Jurkat, Clone E6-1 (cell line): ENCODE measurements around the gene OXCT1. TPM values are rescaled to one million over a fixed set of nuclear protein-coding genes. Genes with fewer than 3 reads are reported as not detected.
A peak's percentile ranks its signal among the peaks of the same experiment; 100 is the strongest.

ENCODE experiments used
- DNase-seq: peaks from one replicate; pipeline ENCODE4 v3.0.0-alpha.2; 2011; ENCODE audit warnings: low read depth, low spot score
- H3K4me3 ChIP-seq: 2 replicates; pipeline ENCODE4 v1.5.1; 2011; ENCODE audit warnings: mild to moderate bottlenecking, low read length, control low read depth, moderate library complexity
- polyA plus RNA-seq: library from polyadenylated mRNA; unstranded; fragments of >200 nt; gene quantifications from one replicate; pipeline ENCODE4 v1.2.1, GENCODE V29; 2012; ENCODE audit warnings: missing spikeins; ENCODE audit not compliant: insufficient read length, insufficient read depth

Gene OXCT1
- 80.2 TPM for polyA plus RNA-seq

DNA sequence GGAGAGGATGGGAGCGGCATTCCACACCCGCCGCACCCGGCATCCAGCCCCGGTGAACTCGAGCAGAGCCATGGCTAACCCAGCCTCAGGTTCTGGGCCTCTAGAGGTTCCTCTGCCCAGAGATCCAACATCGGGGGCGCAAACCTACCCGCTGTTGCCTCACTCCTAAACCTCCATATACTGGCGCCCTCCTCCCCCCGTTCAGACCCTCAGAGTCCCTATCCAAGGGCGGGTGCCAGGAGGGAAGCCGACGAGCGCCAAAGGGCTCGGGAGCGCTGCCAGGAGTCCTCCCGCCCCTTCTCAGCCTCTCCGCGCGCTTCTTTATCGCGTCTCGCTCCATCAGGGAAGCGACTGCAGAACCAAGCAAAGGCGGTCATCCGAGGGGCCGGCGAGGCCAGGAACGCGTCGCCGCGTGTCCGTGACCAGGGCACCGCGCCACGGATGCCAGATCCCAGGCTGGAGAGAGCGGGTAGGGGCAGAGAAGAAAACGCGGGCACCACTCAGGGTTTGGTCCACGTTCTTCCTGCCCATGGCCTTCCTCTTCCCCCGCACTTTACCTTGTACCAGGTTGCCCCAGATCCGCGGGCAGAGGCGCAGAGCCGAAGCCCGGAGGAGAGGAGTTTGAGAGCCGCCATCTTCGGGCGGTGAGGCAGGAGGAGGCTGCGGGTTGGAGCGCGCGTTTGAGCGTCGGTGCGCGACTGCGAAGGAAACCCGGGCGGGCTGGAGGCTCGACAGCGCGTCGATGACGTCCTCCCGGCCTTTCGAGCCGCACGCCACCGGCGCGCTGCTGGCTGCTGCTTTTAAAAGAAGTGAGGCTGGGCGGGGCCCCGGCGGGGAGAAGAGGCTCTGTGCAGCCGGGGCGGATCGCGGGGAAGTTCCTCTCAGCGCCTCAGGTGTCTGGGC is at the start of gene OXCT1:
OXCT1 (minus strand) TSS at position 702 of the 903 bp plus-strand sequence; CDS start at position 635, 67 bp downstream.
- peak; percentile 86 for DNase-seq
- H3K4me3 ChIP-seq, result peak within 1 kb of the TSS; percentile 88

DNA sequence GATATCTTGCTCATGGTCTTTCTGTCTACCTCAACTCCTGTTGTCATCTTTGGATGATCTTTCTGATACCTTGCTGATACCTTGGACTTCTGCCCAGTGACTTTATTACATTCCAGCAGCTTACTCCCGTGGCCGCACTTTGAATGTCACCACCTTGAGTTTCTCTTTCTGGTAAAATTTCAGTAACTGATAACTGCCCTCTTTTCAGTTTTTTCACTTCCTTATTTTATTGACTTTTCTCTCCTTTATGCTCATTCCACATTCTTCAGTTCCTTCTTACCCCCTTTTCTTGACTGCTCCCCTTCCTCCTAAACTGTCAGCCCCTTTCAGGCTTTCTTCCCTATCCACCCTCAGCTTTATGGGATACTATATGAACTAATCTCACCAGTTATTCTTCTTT is 47.9 kb upstream of the OXCT1 start:
- DNase-seq, result no peak
- H3K4me3 ChIP-seq, result no peak overlapping the region

DNA sequence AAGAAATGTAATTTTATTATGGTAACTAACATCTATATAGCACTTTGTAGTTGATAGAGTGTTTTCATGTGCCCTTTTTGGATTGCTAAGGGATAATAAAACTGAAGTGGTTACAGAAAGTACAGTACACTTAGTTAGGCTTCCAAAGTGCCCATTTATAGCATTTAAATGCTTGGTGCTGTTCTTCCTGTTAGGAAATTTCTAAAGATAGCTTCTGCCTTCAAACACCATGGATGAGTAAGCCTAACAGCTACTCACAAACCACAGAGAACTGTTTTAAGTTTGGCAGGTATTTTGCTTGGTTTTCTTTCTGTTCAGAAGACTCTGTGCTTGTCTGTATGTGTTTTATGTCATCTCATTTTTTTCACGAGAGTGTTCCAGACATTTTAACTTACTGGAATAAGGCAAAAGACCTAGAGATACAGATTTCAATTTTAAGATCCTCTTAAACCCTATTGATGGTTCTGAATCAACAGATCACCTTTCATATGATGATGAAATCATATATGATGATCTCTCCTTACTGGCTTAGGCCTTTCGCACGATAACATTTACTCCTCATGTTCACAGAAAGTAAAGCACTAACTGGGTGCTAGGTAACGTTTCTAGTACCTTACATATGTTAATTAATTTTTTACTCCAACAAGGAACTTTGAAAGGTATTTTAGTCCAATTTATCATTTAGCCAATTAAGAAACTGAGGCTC is 38.3 kb upstream of the OXCT1 start:
- DNase-seq, result no peak
- H3K4me3 ChIP-seq, result no peak overlapping the region

DNA sequence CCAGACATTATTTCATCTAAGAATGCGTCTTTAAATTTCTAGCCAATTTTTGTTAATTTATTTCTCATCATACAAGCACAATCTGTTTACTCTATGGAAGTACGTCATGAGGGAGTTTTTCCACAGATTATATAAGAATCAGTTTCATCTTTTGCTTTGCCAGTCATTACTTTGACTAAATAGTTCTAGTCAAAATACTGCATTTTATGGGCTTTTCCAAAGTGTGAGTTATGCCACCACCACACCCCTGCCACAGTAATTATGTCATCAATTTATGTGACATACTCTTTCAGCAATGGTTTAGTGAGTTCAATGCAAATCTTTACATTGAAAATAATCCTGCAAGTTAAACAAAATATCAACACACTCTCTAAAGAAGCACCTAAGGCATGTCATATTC is 35.9 kb upstream of the OXCT1 start:
- DNase-seq, result no peak
- no peak overlapping the region for H3K4me3 ChIP-seq

DNA sequence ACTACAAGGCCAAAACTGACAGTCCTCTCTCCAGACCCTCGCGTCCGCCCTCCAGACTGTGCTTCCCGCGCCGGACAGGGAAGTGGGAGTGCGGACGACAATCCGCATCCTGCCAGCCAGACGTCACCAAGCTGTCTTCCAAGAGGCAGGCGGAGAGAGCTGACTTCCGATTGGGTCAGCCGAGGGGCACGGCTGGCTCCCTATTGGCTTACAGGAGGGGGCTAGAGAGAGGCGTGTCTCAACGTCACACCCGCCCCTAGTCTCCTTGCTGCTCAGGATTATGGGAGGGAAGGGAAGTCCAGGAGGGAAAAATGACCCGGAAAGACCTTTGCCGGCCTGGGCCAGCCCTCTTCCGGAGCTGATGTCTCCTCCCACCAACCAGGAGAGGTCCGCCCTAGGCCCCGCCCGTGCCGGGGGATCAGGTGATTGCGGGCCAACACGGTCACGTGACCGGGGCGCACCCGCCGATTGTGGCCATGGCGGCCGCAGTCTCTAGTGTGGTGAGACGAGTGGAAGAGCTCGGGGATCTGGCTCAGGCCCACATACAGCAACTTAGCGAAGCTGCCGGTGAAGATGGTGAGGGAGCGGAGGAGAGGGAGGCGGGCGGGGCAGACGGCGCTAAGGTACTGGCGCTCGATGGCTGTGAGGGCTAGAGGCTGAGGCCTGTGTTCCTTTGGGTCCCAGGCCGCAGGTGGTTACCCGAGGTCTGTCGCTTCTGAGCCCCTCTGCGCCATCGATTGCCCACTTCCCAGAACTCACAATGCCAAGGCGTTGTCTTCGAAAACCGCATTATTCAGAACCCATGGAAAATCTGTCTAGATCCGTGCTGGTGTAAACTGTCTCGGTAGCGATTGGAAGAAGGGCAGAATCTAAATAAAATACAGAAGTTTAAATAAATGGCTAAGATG is 33.9 kb upstream of the OXCT1 start, which contains the start of gene RIMOC1:
RIMOC1 (plus strand) TSS at position 453 of the 908 bp plus-strand sequence; CDS start at position 477, 24 bp downstream.
- peak; percentile 99 for DNase-seq
- peak within 1 kb of the TSS; percentile 81 for H3K4me3 ChIP-seq

DNA sequence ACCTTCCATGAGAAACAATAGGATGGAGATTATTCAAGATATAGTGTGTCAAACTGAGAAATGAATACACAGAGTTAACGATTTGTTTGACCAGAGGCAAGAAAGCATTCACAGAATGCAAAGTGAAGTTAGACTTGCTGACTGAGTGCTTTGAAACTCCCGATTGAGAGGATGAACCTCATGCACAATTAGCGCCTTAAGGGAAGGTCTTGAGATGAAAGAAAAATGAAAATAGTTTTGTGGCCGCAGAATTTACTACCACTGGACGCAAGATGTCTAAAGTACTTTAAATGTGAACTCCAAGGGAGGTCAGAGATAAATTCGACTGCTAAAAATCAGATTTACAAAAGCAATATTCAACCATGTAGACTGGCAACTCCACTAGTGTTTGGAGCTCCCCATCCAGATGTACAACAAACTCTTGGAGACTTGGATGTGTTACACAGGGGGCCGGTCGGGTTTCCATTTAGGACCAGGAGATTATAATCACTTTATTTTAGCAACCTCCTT is 33.2 kb upstream of the OXCT1 start:
- DNase-seq, result no peak

DNA sequence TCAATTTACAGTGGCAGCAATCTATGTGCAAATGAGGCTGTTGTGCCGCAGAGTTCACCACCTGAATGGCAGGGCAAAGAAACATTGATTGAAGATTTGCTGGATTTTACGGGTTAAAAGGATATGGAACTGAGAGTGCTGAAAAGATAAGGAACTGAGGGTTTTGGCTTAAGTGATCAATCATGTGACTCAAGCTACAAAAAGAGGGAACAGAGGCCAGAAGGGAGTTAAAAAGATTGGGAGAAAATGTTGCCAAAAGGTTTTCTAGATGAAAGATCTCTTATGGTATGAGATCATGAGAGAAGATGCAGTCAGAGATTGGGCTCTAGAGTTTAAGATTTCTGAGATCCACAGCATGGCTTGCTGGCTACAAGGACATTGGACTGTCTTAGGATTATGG is 26.0 kb upstream of the OXCT1 start:
- DNase-seq, result no peak
- no peak overlapping the region for H3K4me3 ChIP-seq

More for the DNA sequence above, 33.2 kb upstream of the OXCT1 start:
- peak overlapping the region; percentile 81 for H3K4me3 ChIP-seq

DNA sequence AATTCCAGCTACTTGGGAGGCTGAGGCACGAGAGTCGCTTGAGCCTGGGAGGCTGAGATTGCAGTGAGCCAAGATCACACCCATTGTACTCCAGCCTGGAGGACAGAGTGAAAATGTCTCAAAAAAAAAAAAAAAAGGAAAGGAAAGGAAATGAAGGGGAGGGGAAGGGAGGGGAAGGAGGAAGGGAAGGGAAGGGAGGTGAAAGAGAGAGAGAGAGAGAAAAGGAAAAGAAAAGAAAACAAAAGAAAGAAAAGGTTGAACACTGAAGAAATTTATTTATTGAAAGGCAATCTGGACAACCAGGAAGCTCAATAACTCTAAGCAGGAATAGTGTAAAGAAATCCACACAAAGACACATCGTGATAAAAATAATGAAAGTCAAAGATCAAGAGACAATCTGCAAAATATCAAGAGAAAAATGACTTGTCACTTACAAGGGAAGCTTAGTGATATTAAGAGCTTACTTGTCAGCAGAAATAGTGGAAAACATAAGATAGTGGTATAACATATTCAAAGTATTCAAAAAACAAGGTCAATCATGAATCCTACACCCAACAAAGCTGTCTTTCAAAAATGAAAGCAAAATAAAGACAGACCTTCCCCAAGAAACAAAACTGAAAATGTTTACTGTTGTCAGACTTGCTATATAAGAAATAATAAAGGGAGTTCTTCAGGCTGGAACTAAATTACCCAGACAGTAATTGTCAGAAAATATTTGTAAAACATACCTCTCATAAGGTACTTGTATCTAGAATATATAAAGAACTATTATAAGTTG is 23.0 kb upstream of the OXCT1 start:
- no peak for DNase-seq
- H3K4me3 ChIP-seq, result no peak overlapping the region

DNA sequence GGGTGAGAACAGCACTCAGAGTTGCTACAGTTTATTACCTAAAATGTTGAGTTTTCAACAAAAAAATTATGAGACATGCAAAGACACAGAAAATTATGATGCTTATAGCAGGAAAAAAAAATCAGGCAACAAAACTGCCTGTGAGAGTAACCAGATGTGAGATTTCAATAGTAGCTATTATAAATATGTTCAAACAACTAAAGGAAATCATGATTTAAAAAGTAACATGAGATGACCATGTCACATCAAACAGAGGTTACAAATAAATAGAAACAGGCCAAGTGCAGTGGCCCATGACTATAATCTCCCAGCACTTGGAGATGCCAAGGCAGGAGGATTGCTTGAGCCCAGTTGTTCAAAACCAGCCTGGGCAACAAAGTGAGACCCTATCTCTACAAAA is 21.8 kb upstream of the OXCT1 start:
- no peak for DNase-seq
- H3K4me3 ChIP-seq, result no peak overlapping the region

DNA sequence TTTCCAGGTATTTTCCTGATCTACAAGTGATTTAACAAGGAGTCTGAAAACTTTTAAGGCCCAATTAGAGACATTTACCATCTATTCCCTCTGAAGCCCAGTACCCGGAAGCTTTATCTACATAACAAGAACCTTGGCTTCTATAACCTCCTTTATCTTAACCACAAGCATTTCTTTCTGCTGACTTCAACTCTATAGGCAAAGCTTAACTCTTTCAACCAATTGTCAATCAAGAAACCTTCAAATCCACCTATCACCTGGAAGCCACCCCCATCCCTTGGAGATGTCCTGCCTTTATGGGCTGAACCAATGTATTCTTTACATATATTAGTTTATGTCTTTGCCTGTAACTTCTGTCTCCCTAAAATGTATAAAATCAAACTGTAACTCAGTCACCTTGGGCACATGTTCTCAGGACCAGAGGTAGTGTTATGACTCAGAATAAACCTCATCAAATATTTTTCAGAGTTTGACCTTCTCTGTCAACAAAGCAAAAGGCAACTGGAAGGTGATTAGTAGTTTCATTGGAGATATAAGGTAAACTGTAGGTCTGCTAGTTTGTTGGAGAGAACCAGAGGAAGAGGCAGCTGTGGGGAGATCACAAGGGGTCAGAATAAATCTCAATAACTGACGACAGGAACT is 21.0 kb upstream of the OXCT1 start:
- no peak for DNase-seq
- no peak overlapping the region for H3K4me3 ChIP-seq

DNA sequence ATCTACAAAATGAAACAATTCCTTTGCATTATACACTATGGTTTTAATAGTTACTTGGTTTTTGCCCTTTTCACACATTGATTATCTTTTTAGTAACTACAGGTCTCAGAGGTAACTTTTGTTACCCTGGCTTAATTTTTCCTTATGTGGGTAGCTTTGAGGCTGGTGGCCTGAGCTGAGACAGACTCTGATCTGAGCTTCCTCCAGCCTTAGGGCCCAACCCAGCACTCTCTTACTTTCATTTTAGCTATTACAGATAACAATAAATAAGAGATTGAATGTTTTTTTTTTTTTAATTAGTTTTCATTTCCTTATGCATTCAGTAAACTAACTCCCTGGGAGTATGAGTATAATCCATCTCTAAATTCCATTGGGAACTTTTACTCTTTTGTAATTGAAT is 15.1 kb upstream of the OXCT1 start:
- no peak for DNase-seq
- H3K4me3 ChIP-seq, result no peak overlapping the region

DNA sequence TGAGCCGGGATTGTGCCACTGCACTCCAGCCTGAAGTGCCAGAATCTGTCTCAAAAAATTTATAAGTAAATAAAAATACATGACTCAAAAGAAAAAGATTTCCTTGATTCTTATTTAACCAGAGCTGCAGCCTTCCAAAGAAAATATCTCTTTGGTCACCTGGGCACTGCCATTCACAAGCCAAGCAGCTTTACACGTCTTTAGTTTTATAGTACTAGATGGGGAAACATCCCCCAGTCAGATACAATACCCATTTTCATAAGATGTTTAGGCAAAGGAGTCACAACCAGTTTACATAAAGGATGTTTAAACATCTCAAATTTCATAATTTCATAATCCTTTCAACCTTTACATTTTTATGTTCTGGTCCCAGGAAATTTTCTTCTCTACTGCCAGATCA is 13.7 kb upstream of the OXCT1 start:
- DNase-seq, result no peak

DNA sequence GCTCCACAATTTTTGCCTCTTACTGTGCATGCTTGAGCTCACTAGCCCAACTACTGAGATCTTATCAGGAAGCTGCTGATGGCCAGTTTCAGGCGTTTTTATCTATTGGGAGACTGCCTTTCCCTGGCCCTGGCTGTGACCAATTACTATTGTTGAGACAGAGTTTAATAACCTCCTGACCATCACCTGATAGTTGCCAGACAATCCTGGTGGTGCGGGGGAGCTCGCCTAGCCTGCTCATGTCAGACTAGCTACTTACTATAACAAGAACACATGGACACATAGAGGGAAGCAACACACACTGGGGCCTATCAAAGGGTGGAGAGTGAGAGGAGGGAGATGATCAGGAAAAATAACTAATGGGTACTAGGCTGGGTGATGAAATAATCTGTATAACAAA is 13.0 kb upstream of the OXCT1 start:
- DNase-seq, result no peak
- H3K4me3 ChIP-seq, result no peak overlapping the region

More for the DNA sequence above, 13.7 kb upstream of the OXCT1 start:
- no peak overlapping the region for H3K4me3 ChIP-seq

DNA sequence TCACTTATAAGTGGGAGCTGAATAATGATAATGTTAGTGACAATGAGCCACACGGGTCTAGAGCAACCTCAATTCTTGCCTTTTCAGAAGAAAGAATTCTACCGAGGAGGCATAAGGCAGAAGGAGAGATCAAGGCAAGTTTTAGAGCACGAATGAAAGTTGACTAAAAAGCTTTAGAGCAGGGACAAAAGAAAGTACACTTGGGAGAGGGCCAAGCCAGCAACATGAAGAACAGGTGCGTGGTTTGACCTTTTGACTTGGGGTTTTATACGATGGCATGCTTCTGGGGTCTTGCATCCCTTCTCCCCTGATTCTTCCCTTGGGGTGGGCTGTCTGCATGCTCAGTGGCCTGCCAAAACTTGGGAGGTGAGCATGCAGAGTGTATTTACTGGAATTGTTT is 12.5 kb upstream of the OXCT1 start:
- H3K4me3 ChIP-seq, result no peak overlapping the region
- no peak for DNase-seq

DNA sequence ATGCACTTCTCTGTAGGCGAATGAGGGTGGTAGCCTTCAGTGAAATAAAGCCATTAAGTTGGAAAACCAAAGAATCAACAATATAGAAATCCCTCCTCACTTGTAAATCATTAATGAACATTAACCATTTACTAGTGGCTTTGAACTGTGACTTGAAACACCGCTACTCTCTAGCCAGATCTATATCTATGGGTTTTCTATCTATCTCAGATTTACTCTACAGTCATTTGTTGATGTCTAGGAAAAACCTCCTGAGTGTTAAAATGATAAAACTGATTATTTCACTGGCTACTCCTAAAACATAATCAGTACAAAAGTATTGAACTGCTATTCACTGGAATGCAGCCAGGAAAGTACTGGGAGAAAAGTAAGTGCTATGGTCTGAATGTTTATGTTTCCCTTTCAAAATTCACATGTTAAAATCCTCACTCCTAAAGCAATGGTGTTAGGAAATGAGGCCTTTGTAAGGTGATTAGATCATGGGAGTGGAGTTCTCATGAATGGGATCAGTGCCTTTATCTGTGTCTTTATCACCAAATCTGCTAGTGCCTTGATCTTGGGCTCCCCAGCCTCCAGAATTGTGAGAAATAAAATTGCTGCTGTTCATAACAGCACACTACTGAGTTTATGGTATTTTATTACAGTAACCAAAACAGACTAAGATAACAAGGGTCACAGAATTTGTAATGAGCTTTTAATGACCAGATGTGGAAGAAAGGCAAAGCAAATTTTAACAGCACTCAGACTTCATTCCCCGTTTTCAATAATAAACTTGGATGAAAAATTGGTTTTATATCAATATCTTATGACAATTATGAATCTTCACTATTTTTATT is 8.6 kb upstream of the OXCT1 start:
- no peak for DNase-seq
- H3K4me3 ChIP-seq, result no peak overlapping the region

DNA sequence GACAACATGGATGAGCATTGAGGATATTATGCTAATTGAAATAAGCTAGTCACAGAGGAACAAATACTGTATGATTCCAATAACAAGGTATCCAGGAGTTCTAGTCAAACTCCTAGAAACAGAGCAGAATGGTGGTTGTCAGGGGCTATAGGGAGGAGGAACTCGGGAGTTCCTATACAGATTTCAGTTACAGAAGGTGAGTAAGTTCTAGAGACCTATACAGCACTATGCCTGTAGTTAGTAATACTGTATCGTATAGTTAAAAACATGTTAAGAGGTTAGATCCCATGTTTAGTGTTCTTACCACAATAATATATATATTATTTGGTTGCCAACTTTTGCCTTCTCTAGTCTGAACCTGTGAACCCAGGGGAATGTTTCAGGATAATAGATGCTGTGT is 7.9 kb upstream of the OXCT1 start:
- no peak for DNase-seq
- no peak overlapping the region for H3K4me3 ChIP-seq

DNA sequence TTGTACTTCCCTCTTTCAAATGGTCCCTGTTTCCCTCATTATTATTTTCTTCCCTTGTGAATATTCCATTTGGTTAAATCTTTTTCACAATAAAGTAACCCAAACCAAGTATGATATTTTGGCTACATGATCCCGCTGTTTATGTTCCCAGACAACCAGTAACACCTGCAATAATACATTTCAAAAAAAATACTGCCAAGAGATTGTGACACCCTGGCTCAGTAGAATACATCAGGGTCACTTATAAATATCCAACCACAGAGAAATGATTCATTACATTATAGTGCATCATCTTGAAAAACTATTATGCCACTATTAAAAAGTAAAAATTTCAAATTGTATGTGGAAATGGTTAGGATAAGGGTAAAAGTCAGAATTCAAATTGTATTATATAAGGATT is 7.2 kb upstream of the OXCT1 start:
- no peak for DNase-seq
- no peak overlapping the region for H3K4me3 ChIP-seq
